OCI-LY1 (cell line): Measurements from ENCODE around the gene KRT12.

Experiments
- H2AFZ ChIP-seq: fragments of 200-600 bp; sonication (generic), shearing (Covaris generic); 2 replicates; pipeline ENCODE4 v1.6.0; 2014; ENCODE audit warnings: antibody characterized with exemption, mild to moderate bottlenecking, low read length
- H3F3A ChIP-seq: fragments of 200-600 bp; sonication (generic), shearing (Covaris generic); 2 replicates; pipeline ENCODE4 v1.6.0; 2014; ENCODE audit warnings: mild to moderate bottlenecking, antibody characterized with exemption, low read length, moderate library complexity; ENCODE audit not compliant: insufficient read depth
- H3K27ac ChIP-seq: fragments of 200-600 bp; sonication (generic); 2 replicates; pipeline ENCODE4 v1.5.1; 2014; ENCODE audit warnings: low read length, mixed run types, mild to moderate bottlenecking, low read depth; ENCODE audit not compliant: poor library complexity, severe bottlenecking
- H3K27me3 ChIP-seq: fragments of 200-600 bp; sonication (generic); 2 replicates; pipeline ENCODE4 v1.6.0; 2014; ENCODE audit warnings: antibody characterized with exemption, mild to moderate bottlenecking, low read length, moderate library complexity; ENCODE audit not compliant: insufficient read depth
- H3K36me3 ChIP-seq: fragments of 200-600 bp; sonication (generic); 2 replicates; pipeline ENCODE4 v1.6.1; 2014; ENCODE audit warnings: mild to moderate bottlenecking, antibody characterized with exemption, low read length, moderate library complexity, mixed read lengths; ENCODE audit not compliant: insufficient read depth
- H3K4me1 ChIP-seq: fragments of 200-600 bp; sonication (generic); 2 replicates; pipeline ENCODE4 v1.5.1; 2014; ENCODE audit warnings: mild to moderate bottlenecking, low read length, moderate library complexity; ENCODE audit not compliant: insufficient read depth, severe bottlenecking
- H3K4me2 ChIP-seq: fragments of 200-600 bp; sonication (generic), shearing (Covaris generic); 2 replicates; pipeline ENCODE4 v1.6.1; 2014; ENCODE audit warnings: low read length
- H3K4me3 ChIP-seq: fragments of 200-600 bp; sonication (generic); 2 replicates; pipeline ENCODE4 v1.5.1; 2014; ENCODE audit warnings: low read length, low read depth, mild to moderate bottlenecking, mixed read lengths; ENCODE audit not compliant: poor library complexity, severe bottlenecking
- H3K79me2 ChIP-seq: fragments of 200-600 bp; shearing (Covaris generic); 2 replicates; pipeline ENCODE4 v1.6.1; 2016; ENCODE audit warnings: mixed run types, low read length, mixed read lengths; ENCODE audit not compliant: insufficient read depth
- H3K9ac ChIP-seq: fragments of 200-600 bp; sonication (generic), shearing (Covaris generic); 2 replicates; pipeline ENCODE4 v1.6.1; 2014; ENCODE audit warnings: mild to moderate bottlenecking, low read length, mixed read lengths
- H3K9me2 ChIP-seq: fragments of 200-600 bp; sonication (generic), shearing (Covaris generic); 2 replicates; pipeline ENCODE4 v1.6.1; 2014; ENCODE audit warnings: low read depth, mild to moderate bottlenecking, low read length, mixed read lengths
- H3K9me3 ChIP-seq: fragments of 200-600 bp; shearing (Covaris generic); 2 replicates; pipeline ENCODE4 v1.6.1; 2014; ENCODE audit warnings: low read length, mixed read lengths
- H4K20me1 ChIP-seq: fragments of 200-600 bp; sonication (generic), shearing (Covaris generic); 2 replicates; pipeline ENCODE4 v1.6.0; 2016; ENCODE audit warnings: mild to moderate bottlenecking, low read length; ENCODE audit not compliant: insufficient read depth
- CTCF ChIP-seq: fragments of 200-600 bp; sonication (generic), shearing (Covaris generic); IDR thresholded peaks from 2 replicates; pipeline ENCODE4 v1.5.1; 2017; ENCODE audit warnings: mild to moderate bottlenecking, antibody characterized with exemption, low read length, moderate library complexity, mixed read lengths
- EZH2 ChIP-seq: fragments of 200-600 bp; sonication (generic), shearing (Covaris generic); IDR thresholded peaks from 2 replicates; pipeline ENCODE4 v1.8.0; 2017; ENCODE audit warnings: borderline replicate concordance, mixed run types, mild to moderate bottlenecking, antibody characterized with exemption, low read length, moderate library complexity, mixed read lengths

Gene KRT12

GRCh38 chr17:40825599-40825998 lies 41.4 kb downstream of the KRT12 start:
- H3K9me3 ChIP-seq: no peaks in the 10 kb centered on the region
- no peak overlapping the region for H3K9ac ChIP-seq
- H3K4me2 ChIP-seq: no peak overlapping the region
- no peaks in the 10 kb centered on the region for H3K79me2 ChIP-seq
- H3F3A ChIP-seq: no peaks in the 10 kb centered on the region
- H3K27me3 ChIP-seq: no peaks in the 10 kb centered on the region
- H2AFZ ChIP-seq: no peak overlapping the region
- no peaks in the 10 kb centered on the region for H4K20me1 ChIP-seq
- H3K4me3 ChIP-seq: no peak overlapping the region
- no peak overlapping the region for H3K27ac ChIP-seq
- H3K9me2 ChIP-seq: no peaks in the 10 kb centered on the region
- H3K36me3 ChIP-seq: no peaks in the 10 kb centered on the region
- H3K4me1 ChIP-seq: no peaks in the 10 kb centered on the region
- TF ChIP-seq EZH2 (no peak), CTCF (no peak)

- Histone ChIP-seq H3K4me1 (peaks cover 6% of the 10 kb centered on the region), H3K27ac (no peak overlapping the region), H3K27me3 (no peaks in the 10 kb centered on the region), H2AFZ (no peak overlapping the region), H3K9me2 (no peaks in the 10 kb centered on the region), H3K79me2 (no peaks in the 10 kb centered on the region), H3K4me3 (no peak overlapping the region), H3K36me3 (peaks cover 12% of the 10 kb centered on the region; the same call in 1 of the 2 replicates), H3F3A (no peaks in the 10 kb centered on the region; the same call in 1 of the 2 replicates), H3K9me3 (peaks cover 3% of the 10 kb centered on the region; the same call in 1 of the 2 replicates), H3K9ac (no peak overlapping the region), H3K4me2 (no peak overlapping the region), H4K20me1 (no peaks in the 10 kb centered on the region)
- TF ChIP-seq CTCF (no peak), EZH2 (no peak)
Observed at GRCh38 chr17:40824015-40824832, 42.8 kb downstream of the KRT12 start.

GRCh38 chr17:40822132-40822812 lies 44.8 kb downstream of the KRT12 start, which contains the start of gene KRT10:
Gene KRT10 (minus strand): TSS chr17:40822614. CDS start chr17:40822585, 29 bp downstream.
- H3K9ac ChIP-seq: no peak within 1 kb of the TSS
- TF ChIP-seq EZH2: no peak
- no peak for TF ChIP-seq CTCF
- peaks cover 15% of the 10 kb centered on the region for H3K4me1 ChIP-seq
- H3K4me3 ChIP-seq: no peak within 1 kb of the TSS
- no peaks in the 10 kb centered on the region; the same call in 1 of the 2 replicates for H3F3A ChIP-seq
- no peaks in the 10 kb centered on the region for H3K9me2 ChIP-seq
- no peak within 1 kb of the TSS for H2AFZ ChIP-seq
- no peaks in the 10 kb centered on the region for H4K20me1 ChIP-seq
- no peak within 1 kb of the TSS for H3K27ac ChIP-seq
- H3K9me3 ChIP-seq: peaks cover 3% of the 10 kb centered on the region; the same call in 1 of the 2 replicates
- H3K4me2 ChIP-seq: no peak within 1 kb of the TSS
- H3K79me2 ChIP-seq: no peaks in the 10 kb centered on the region
- no peaks in the 10 kb centered on the region for H3K27me3 ChIP-seq
- H3K36me3 ChIP-seq: peaks cover 23% of the 10 kb centered on the region
